Kidney (tissue), 14 donors: ENCODE data around the gene DNAAF5. TPM values are rescaled to one million over a fixed set of nuclear protein-coding genes. Genes with fewer than 3 reads are reported as not detected.

Experiments used
- DNase-seq, 5 donors: peaks; one replicate each; pipeline ENCODE4 v3.0.0-alpha.2; 2013 to 2020
- FAIRE-seq: peaks from 2 replicates; lab custom pipeline; 2012; peaks lifted over from hg19 to GRCh38; lab: Jason Lieb, UNC
- H3K27ac ChIP-seq, 2 donors: one replicate each; pipeline ENCODE4 v1.7.0; 2013; ENCODE audit warnings: low read depth in 2 of 2, low read length in 2 of 2, inconsistent platforms in 1 of 2
- H3K27me3 ChIP-seq: one replicate; pipeline ENCODE4 v1.7.1; 2013; ENCODE audit warnings: low read length, inconsistent platforms; ENCODE audit not compliant: control insufficient read depth, insufficient read depth
- H3K36me3 ChIP-seq, 3 donors: one replicate each; pipeline versions ENCODE4 v1.7.0 to v1.7.1; 2013; ENCODE audit warnings: low read length in 3 of 3, control low read depth in 1 of 3, inconsistent platforms in 1 of 3; ENCODE audit not compliant: insufficient read depth in 3 of 3, control insufficient read depth in 2 of 3
- H3K4me1 ChIP-seq, 3 donors: one replicate each; pipeline versions ENCODE4 v1.7.0 to v1.7.1; 2013; ENCODE audit warnings: low read length in 3 of 3, inconsistent platforms in 1 of 3, low read depth in 1 of 3; ENCODE audit not compliant: control insufficient read depth in 2 of 3, insufficient read depth in 2 of 3
- H3K4me3 ChIP-seq, 3 donors: one replicate each; pipeline versions ENCODE4 v1.7.0 to v1.8.1; 2013; ENCODE audit warnings: low read length in 3 of 3, control low read depth in 1 of 3, inconsistent platforms in 1 of 3
- H3K9ac ChIP-seq, 3 donors: one replicate each; pipeline versions ENCODE4 v1.7.0 to v1.7.1; 2013; ENCODE audit warnings: low read length in 3 of 3, control low read depth in 1 of 3, inconsistent platforms in 1 of 3
- H3K9me3 ChIP-seq, 3 donors: one replicate each; pipeline versions ENCODE4 v1.7.0 to v1.7.1; 2013; ENCODE audit warnings: low read length in 3 of 3, control low read depth in 1 of 3, inconsistent platforms in 1 of 3; ENCODE audit not compliant: control insufficient read depth in 2 of 3, insufficient read depth in 1 of 3
- intact Hi-C: fragments of 100-400 bp; cut with DNase I; formaldehyde crosslinking; loops from one replicate; pipeline ENCODE4 v1.11.1; 2022
- polyA plus RNA-seq: library from polyadenylated mRNA; stranded (reverse); fragments of 350-450 nt; fragmentation: Illumina TruSeq; extraction: RNeasy Lipid Tissue Mini Kit (QIAGEN cat#74804); gene quantifications from one replicate; pipeline ENCODE4 v1.2.3, GENCODE V29; 2014; ENCODE audit warnings: low read depth, low replicate concordance; ENCODE audit not compliant: insufficient read depth
- total RNA-seq: library from RNA; stranded (reverse); fragmentation: NEBNext Ultra II Directional; extraction: Animal tissue kit (Norgen Biotek cat#: 25700); gene quantifications from one replicate; pipeline ENCODE4 v1.2.1, GENCODE V29; 2021
- TF ChIP-seq, protein P1 (sequence below): IDR thresholded peaks from 3 replicates; pipeline ENCODE4 v1.5.1; 2012; ENCODE audit warnings: mild to moderate bottlenecking, moderate library complexity, borderline replicate concordance; ENCODE audit not compliant: insufficient read depth; ENCODE audit errors: extremely low read depth
- donor health status: control.
- donor health status: control.
- donor health status: control.
- donor health status: control.
- donor health status: control.
- donor health status: DM: yes; HTN: yes; CAD: no.
- donor health status: Normal renal cell carcinoma (clear cell type).

The DNAAF5 gene
- total and polyA plus RNA-seq, 2 donors from 2014 or later: 11.6 to 29.7 TPM

- no peak for FAIRE-seq
- intact Hi-C loops: no loop called here
- H3K27ac ChIP-seq: peak overlapping the region in 1 of 2 donors; percentile 1
Measured at GRCh38 chr7:732556-732955, 6.1 kb downstream of the DNAAF5 start.

DNA sequence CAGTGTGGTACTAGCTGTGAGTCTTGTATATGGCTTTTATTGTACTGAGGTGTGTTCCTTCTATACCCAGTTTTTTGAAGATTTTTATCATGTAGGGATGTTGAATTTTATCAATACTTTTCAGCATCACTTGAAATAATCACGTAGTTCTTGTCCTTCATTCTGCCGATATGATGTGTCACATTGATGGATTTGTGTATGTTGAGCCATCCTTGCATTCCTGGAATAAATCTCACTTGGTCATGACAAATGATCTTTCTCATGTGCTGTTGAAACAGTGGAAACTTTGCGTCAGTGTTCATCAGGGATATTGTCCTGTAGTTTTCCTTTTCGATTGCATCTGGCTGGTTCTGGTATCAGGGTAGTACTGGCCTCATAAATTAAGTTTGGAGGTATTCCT is 7.7 kb downstream of the DNAAF5 start:
- TF ChIP-seq, protein P1, sequence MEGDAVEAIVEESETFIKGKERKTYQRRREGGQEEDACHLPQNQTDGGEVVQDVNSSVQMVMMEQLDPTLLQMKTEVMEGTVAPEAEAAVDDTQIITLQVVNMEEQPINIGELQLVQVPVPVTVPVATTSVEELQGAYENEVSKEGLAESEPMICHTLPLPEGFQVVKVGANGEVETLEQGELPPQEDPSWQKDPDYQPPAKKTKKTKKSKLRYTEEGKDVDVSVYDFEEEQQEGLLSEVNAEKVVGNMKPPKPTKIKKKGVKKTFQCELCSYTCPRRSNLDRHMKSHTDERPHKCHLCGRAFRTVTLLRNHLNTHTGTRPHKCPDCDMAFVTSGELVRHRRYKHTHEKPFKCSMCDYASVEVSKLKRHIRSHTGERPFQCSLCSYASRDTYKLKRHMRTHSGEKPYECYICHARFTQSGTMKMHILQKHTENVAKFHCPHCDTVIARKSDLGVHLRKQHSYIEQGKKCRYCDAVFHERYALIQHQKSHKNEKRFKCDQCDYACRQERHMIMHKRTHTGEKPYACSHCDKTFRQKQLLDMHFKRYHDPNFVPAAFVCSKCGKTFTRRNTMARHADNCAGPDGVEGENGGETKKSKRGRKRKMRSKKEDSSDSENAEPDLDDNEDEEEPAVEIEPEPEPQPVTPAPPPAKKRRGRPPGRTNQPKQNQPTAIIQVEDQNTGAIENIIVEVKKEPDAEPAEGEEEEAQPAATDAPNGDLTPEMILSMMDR: no peak
- Histone ChIP-seq H3K36me3 (peaks cover 10 to 25% (median 14%) of the 10 kb centered on the region in 3 donors), H3K9ac (no peak overlapping the region), H3K4me1 (peaks cover 0 to 9% (median 5%) of the 10 kb centered on the region in 3 donors), H3K4me3 (no peak overlapping the region), H3K27ac (no peak overlapping the region), H3K9me3 (peaks cover 0 to 12% (median 8%) of the 10 kb centered on the region in 3 donors), H3K27me3 (no peaks in the 10 kb centered on the region)
- no peak for FAIRE-seq
- intact Hi-C loops: no loop called here
- DNase-seq: no peak

More at GRCh38 chr7:732556-732955, 6.1 kb downstream of the DNAAF5 start:
- H3K36me3 ChIP-seq: peaks cover 10 to 24% (median 14%) of the 10 kb centered on the region in 3 donors
- H3K9ac ChIP-seq: peak overlapping the region in 1 of 3 donors; percentile 22
- peaks cover 0 to 12% (median 9%) of the 10 kb centered on the region in 3 donors for H3K4me1 ChIP-seq
- H3K27me3 ChIP-seq: no peaks in the 10 kb centered on the region
- peaks cover 0 to 12% (median 8%) of the 10 kb centered on the region in 3 donors for H3K9me3 ChIP-seq
- DNase-seq: no peak
- H3K4me3 ChIP-seq: no peak overlapping the region
- TF ChIP-seq, protein P1: no peak

DNA sequence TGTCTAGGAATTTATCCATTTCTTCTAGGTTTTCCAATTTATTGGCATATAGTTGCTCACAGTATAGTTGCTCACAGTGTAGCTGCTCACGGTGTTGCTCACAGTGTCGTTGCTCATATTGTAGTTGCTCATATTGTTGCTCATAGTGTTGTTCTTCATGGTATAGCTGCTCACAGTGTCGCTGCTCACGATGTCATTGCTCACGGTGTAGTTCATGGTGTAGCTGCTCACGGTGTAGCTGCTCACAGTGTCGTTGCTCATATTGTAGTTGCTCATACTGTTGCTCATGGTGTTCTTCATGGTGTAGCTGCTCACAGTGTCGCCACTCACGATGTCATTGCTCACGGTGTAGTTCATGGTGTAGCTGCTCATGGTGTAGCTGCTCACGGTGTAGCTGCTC is 8.3 kb downstream of the DNAAF5 start:
- Histone ChIP-seq H3K4me3 (peak overlapping the region in 1 of 3 donors; percentile 8), H3K27ac (no peak overlapping the region), H3K27me3 (no peaks in the 10 kb centered on the region), H3K9me3 (peaks cover 0 to 12% (median 8%) of the 10 kb centered on the region in 3 donors), H3K4me1 (peaks cover 0 to 9% (median 5%) of the 10 kb centered on the region in 3 donors), H3K9ac (no peak overlapping the region), H3K36me3 (peaks cover 10 to 23% (median 14%) of the 10 kb centered on the region in 3 donors)
- FAIRE-seq (no peak), DNase-seq (no peak)
- TF ChIP-seq, protein P1: no peak
- intact Hi-C loops: no loop called here

DNA sequence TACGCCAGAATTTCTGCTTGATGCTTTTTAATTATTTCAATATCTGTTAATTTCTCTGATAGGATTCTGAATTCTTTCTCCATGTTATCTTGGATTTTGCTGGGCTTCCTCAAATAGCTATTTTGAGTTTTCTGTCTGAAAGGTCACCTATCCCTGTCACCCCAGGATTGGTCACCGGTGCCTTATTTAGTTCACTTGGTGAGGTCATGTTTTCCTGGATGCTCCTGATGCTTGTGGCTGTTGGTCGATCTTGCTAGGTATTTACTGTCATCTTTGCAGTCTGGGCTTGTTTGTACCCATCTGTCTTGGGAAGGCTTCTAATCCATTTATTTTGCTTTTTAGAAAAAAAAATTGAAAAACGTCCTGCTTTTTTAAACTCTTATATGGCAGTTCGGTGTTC is 11.7 kb downstream of the DNAAF5 start:
- Histone ChIP-seq H3K27me3 (no peaks in the 10 kb centered on the region), H3K4me3 (no peak overlapping the region), H3K9ac (no peak overlapping the region), H3K36me3 (peaks cover 8 to 31% (median 14%) of the 10 kb centered on the region in 3 donors), H3K9me3 (peaks cover 0 to 12% (median 8%) of the 10 kb centered on the region in 3 donors), H3K4me1 (no peaks in the 10 kb centered on the region), H3K27ac (no peak overlapping the region)
- TF ChIP-seq, protein P1: no peak
- intact Hi-C loops: no loop called here
- FAIRE-seq (no peak), DNase-seq (no peak)
